Activated T-cell treated with anti-CD3 and anti-CD28 coated beads for 4 hours (primary cell): ENCODE measurements around the gene WWOX.

Source experiments
- DNase-seq: peaks from one replicate; pipeline ENCODE4 v3.0.0-alpha.2; 2020

Gene WWOX

DNA sequence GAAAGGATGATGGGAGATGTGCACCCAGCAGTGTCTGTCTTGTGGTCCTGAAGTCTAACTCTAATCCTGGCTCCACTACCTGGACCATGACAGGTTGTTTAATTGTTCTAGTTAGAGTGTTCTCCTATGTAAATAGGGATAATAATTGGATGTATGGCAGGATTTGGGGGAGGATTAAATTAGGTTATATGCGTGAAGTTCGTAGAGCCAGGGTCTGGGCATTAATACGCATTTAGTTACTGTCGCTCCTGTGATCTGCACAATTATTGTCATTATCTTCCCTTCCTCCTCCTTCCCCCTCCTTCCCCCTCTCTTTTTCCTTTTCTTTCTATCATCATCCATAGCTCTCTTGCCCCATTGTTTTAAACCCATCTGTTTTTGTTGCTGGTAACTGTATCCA, 210.3 kb downstream of the WWOX start:
- DNase-seq = no peak

- DNase-seq = no peak
Measured at GRCh38 chr16:78310196-78310595, 210.7 kb downstream of the WWOX start.

DNA sequence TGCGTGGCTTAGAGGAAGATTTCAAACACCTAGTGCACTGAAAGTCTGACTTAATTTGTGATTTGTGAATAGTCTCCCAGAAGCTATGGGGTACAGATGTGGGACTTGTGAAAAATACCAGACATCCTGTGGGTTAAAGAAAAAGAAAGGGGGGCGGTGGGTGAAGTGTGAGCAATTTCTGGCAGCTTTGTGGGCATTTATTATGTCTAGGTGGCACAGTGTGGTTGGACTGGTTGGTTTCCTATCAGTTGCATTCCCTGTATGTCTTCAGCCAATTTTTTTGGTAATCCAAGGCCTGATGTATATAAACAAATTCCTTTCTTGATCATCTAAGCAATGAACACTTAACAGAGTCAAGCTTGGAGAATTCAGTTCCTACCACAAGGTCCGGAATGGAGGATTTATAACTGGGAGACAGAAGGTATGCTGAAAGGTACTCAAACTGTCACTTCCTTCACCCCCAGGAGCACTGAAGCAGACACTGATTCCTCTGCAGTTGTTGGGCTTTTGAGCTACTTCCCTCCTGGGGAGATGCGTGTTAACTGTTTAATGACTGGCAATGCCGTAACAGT, 211.6 kb downstream of the WWOX start:
- no peak for DNase-seq

GRCh38 chr16:78311831-78312230, 212.4 kb downstream of the WWOX start:
- DNase-seq = no peak

GRCh38 chr16:78317564-78318240, 218.2 kb downstream of the WWOX start:
- DNase-seq = no peak

DNA sequence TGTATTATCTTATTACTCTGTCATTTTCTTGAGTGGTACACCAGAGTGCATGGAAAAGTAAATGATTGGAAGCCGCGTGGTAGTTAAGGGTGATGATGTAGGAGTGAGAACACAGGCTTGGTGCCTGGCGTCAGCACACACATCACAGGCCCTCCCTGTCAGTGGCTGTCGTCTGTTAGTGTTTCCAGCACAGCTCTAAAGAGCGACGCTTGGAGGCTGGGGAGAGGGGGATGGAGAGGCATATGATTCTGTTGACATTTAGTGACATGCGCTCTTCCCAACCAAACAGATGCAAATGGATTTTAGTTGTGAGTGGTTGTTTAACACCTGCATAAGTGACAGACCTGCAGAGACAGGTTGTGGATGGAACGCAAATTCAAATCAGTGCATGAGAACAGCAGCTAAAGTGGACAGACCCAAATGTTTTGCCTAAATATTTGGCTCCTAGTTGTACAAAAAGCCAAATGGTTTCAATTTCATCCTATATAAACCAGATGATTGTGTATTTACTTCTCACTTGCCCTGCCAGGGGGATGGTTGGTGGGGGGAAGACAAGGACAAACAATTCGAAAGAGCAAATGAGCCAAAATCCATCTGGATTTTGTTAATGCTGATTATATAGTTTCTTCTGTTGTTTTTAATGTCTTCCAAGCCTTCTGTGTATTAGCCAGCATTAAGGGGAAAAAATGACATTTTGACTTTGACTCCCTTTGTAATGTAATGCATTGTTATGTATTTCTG, 222.3 kb downstream of the WWOX start:
- DNase-seq = no peak

DNA sequence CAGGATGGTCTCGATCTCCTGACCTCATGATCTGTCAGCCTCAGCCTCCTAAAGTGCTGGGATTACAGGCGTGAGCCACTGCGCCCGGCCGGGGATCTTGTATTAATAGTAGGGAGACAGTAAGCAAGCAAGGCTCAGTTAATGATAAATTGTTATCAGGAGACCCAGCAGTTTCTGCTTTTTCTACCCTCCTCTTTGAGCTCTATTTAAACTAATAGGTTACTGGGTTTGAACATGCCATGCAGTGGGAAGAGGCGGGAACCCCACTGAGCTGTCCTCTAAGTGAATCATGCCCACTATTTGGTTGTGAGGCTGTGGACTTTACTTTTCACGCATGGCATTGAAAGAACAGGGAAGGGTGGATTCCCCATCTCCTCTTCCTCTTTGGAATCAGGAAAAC, 223.9 kb downstream of the WWOX start:
- no peak for DNase-seq

- DNase-seq = no peak
Measured at GRCh38 chr16:78324649-78325285, 225.3 kb downstream of the WWOX start.

DNA sequence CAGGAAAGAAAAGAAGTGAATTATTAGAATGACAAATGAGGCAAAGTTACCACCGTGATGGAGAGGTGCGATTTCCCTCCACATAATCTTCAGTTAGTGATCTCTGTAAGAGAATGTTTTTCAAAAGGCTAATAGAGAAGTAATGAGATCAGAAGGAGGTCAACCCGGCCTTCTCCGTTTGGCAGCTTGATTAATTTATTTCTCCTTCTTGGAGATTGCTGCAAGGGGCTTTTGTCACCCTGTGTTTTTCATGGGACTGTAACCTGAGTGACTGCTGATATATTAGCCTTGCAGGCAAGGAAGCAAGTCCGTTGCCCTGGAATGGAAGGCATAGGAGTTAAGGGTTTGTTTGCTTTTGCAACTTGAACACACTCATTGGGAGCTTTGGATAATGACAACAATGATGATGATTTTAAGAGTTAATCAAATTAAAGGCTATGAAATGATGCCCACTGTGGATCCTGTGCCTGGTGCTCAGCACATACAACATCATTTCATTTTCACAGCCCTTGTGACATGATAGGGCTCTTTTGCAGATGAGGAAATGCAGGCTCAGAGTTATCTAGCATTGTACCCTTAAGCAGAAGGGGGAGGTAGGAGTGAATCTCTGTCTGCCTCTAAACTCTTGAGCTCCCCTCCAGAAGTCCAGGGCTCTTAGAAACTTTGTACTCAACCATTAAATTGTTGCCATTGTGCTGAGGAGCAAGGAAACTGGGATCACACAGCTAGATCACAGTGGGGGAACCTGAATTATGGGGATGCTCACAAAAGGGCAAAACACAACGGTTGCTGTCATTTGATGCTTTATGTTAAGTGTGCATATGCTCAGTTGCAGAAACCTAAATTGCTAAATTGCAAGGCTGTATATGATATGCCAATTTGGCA, 226.3 kb downstream of the WWOX start:
- no peak for DNase-seq

DNA sequence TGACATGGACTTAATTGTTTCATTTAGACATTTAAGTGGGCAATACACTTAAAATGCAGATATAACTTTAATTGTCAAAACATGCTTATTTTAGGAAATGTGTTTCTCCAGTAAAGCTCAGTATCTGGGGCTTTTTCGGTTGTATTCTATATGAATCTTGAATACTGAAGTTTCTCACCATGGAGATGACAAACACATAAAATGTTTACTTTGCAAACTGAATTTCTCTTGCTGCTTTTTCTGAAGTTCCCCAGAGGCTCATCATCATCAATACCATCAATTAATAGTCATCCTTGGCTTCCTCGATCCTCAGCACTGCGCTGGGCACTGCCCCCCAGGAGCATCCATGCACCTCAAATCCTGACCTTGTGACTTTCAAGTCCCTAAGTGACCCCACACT, 227.3 kb downstream of the WWOX start:
- DNase-seq = no peak

- no peak for DNase-seq
Measured at GRCh38 chr16:78331731-78332130, 232.3 kb downstream of the WWOX start.

- no peak for DNase-seq
Measured at GRCh38 chr16:78333808-78334207, 234.4 kb downstream of the WWOX start.

- no peak for DNase-seq
Measured at GRCh38 chr16:78340590-78340989, 241.1 kb downstream of the WWOX start.

GRCh38 chr16:78348068-78348467, 248.6 kb downstream of the WWOX start:
- no peak for DNase-seq

GRCh38 chr16:78348886-78349285, 249.4 kb downstream of the WWOX start:
- no peak for DNase-seq

GRCh38 chr16:78352184-78352583, 252.7 kb downstream of the WWOX start:
- no peak for DNase-seq

DNA sequence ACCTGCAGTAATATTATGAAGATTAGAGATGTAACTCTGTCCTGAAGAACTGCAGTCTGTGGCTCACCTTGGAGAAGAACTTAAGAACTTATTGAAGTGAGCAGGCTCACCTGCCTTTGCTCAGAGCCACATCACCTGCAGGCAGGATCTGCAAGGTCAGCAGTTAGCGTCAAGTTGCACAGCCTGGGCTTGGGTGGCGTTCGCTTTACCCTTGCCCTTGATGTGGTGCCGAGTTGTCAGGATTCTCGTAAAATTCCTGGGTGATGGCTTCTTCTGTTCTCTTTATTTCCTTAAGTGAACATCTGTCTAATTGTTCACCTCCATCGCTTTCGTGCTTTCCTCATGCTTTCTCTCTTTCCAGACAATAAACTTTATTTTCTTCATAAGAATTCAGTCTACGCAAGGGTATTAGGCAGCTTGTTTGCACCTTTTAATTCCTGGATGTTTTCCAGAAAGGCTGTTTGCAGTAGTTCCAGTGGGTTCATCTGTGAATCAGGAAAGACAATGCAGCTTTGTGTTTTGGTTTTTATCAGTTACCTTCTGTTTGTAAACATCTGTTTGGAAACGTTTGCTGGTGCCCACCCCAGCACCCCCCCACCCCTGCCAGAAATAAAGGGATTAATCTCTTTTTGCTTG, 254.3 kb downstream of the WWOX start:
- DNase-seq = no peak

DNA sequence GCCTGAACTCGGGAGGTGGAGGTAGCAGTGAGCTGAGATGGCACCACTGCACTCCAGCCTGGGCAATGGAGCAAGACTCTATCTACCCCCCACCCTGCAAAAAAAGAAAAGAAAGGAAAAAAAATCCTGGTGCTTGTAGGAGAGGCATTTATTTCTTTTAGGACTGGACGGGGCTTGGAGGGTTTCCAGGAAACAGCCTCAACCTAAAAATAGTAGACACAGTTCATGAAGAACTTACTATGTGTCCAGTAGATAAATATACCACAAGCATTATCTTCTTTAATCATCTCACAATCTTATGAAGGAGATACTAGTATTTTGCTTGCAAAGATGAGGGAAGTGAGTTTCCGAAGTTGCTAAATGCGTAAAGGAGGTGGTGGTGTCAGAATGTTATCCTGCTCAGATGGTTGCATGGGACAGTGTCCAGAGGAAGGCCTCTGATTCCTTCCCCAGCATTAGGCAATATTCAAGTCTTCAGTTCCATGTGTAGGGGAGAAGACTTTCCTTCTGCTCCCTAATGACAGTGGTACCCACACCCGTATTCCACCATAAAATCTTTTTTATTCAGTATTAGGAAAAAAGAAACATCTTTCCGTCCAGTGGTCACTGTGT, 263.2 kb downstream of the WWOX start:
- DNase-seq = no peak

DNA sequence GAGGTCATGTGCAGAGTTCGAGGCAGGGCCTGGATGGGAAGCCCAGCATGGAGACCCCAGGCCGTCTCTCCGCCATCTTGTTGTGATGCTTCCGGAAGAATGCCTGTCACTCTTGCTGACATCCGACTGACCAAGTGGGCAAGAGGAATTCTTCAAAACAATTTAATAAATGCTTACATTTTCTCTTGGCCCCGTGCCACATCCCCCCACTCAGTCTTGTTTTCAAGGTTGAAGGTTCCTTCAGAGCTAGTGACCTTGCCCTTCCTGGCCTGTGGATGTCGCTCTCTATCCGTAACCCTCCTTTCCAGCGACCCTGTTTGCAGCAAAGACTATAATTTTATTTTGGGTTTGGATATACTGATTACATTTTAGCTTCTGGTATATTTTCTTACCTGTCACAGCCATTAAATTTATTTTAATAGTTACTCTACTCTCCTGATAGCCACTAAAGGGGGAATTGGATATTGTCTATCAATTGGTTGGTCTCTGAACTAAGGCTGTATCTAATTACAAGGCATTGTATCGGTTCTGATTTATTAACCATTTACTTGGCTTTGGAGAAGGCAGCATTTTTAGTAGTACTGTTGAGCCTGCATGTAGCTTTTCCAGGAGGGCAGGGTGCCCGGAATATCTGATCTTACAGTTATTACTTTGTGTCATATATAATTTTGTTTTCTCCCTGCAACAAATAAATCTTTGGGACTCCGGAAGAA, 264.5 kb downstream of the WWOX start:
- DNase-seq = no peak

DNA sequence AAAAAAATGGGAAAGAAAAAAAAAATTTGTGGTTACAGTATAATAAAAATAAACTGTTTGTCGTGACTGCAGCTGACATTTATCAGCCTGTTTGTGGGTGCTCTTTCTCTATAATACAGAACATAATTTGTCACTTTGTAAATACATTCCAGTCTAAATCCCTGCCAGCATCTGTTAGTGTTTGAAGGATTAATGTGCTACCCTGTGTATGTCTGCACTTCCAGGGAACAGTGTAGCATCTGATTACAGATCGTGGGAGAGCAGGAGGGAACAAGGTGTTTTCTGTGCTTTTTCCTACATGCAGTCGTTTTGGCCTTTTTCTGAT, 265.1 kb downstream of the WWOX start:
- DNase-seq = no peak

DNA sequence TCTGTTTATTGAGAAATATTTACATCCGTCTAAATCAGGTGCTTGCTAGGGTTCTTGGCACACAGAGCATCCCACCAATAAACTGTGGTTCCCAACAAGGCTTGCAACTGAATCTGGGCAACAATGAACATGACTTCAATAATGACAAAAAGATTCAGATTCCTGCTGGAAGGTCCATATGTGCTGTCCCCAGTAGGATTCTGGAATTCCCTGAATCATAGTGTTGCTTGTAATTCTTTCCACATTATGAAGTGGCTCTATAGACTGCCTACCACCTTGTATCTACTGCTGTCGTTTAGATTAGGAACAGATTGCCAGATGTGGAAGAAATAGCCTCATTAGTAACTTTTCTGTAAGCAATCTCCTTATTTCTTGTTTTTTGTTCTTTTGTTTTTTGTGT, 265.9 kb downstream of the WWOX start:
- no peak for DNase-seq
